K562 treated with DMSO at 1 percent for 48 hours (cell line): ENCODE data around the gene TSHZ1. TPM values are rescaled to one million over a fixed set of nuclear protein-coding genes. Genes with fewer than 3 reads are reported as not detected.

ENCODE experiments used
- total RNA-seq: library from RNA; unstranded; fragments of 300-600 nt; gene quantifications from 2 replicates; pipeline ENCODE4 v1.2.3, GENCODE V29; 2022; ENCODE audit warnings: low replicate concordance; ENCODE audit errors: extremely low read depth

The TSHZ1 gene, protein sequence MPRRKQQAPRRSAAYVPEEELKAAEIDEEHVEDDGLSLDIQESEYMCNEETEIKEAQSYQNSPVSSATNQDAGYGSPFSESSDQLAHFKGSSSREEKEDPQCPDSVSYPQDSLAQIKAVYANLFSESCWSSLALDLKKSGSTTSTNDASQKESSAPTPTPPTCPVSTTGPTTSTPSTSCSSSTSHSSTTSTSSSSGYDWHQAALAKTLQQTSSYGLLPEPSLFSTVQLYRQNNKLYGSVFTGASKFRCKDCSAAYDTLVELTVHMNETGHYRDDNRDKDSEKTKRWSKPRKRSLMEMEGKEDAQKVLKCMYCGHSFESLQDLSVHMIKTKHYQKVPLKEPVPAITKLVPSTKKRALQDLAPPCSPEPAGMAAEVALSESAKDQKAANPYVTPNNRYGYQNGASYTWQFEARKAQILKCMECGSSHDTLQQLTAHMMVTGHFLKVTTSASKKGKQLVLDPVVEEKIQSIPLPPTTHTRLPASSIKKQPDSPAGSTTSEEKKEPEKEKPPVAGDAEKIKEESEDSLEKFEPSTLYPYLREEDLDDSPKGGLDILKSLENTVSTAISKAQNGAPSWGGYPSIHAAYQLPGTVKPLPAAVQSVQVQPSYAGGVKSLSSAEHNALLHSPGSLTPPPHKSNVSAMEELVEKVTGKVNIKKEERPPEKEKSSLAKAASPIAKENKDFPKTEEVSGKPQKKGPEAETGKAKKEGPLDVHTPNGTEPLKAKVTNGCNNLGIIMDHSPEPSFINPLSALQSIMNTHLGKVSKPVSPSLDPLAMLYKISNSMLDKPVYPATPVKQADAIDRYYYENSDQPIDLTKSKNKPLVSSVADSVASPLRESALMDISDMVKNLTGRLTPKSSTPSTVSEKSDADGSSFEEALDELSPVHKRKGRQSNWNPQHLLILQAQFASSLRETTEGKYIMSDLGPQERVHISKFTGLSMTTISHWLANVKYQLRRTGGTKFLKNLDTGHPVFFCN (N-terminal part only)
- not detected in 2 replicates for total RNA-seq

GRCh38 chr18:75210274-75211001 lies at the start of gene TSHZ1:
Gene TSHZ1 (plus strand): TSS chr18:75210797. CDS start chr18:75211877, 1,080 bp downstream.

DNA sequence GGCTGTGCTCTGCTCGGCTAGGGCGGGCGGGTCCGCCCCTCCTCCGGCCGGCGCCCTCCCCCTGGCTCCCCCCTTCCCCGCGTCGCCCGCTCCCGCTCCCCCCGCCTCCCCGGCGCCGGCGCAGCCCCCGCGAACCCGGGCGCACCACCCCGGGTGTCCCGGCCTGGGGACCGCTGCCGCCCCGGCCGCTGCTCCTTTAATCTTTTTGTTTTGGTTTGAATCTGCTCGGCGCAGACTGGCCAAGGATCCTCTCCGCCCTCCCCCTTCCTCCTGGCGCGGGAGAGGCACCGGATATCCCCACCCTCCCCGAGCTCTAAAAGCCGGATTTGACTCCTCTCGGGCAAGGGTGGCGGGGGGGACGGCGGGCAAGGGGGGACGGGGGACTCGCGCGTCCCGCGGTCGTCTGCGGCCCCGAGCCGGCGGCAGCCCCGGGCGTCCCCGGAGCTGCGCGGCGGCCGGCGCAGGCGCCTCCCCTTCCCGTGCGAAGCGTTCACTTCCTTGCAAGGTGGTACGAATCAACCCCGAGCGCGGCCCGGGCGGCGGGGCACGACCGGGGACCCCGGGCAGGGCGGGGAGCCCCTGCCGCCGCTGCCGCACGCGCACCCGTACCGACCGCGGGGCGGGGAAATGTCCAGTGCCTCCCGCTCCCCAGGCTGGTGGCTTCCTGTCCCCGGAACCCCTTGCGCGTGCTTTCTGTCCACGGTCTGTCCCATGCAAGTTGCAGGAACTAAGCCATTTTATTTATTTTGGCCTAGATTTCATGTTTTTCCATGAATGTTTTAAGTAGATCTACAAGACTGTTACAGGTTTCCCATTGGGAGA lies 1.3 kb upstream of the TSHZ1 start, which contains the start of gene PTGR3:
TSS of gene PTGR3 (minus strand) at position 11 of the 822 bp plus-strand sequence. CDS start 81 bp downstream, outside the sequence.

Other genes starting within 250 kb of the TSHZ1 start
- gene PTGR3, start 1.7 kb upstream of the TSHZ1 start, total RNA-seq: not detected in 2 replicates
- not detected in 2 replicates for gene SMIM21, start 216.9 kb downstream of the TSHZ1 start, total RNA-seq